Measurements from ENCODE around the gene GPD2.

GRCh38 chr2:156490466-156490840 lies 54.3 kb downstream of the GPD2 start:
- no peak for TF ChIP-seq MZF1 (tag by site-specific recombination; IDR thresholded peaks at IDR 0.05; ENCODE audit: borderline replicate concordance)
- no peak for TF ChIP-seq ZNF404 (tag by site-specific recombination; IDR thresholded peaks at IDR 0.05)
- TF ChIP-seq, protein P1, sequence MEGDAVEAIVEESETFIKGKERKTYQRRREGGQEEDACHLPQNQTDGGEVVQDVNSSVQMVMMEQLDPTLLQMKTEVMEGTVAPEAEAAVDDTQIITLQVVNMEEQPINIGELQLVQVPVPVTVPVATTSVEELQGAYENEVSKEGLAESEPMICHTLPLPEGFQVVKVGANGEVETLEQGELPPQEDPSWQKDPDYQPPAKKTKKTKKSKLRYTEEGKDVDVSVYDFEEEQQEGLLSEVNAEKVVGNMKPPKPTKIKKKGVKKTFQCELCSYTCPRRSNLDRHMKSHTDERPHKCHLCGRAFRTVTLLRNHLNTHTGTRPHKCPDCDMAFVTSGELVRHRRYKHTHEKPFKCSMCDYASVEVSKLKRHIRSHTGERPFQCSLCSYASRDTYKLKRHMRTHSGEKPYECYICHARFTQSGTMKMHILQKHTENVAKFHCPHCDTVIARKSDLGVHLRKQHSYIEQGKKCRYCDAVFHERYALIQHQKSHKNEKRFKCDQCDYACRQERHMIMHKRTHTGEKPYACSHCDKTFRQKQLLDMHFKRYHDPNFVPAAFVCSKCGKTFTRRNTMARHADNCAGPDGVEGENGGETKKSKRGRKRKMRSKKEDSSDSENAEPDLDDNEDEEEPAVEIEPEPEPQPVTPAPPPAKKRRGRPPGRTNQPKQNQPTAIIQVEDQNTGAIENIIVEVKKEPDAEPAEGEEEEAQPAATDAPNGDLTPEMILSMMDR (tag by site-specific recombination; IDR thresholded peaks at IDR 0.05) = no peak
